Natural killer cell (primary cell): Measurements from ENCODE around the gene ZBTB42. TPM values are rescaled to one million over a fixed set of nuclear protein-coding genes. Genes with fewer than 3 reads are reported as not detected.

Source experiments
- ATAC-seq, 3 donors: fragments of 150-1000 bp in 2 of 3; fragments of 200-7000 bp in 1 of 3; cut with Tn5 transposase; 1 replicate in 1 of 3; 2 replicates in 2 of 3; pipeline ENCODE4 v1.10.0; 2021; ENCODE audit warnings: mild to moderate bottlenecking in 2 of 3, moderate library complexity in 2 of 3
- DNase-seq, 2 donors: peaks; one replicate each; pipeline versions ENCODE4 v3.0.0 to v3.0.0-alpha.2; 2013 to 2021; ENCODE audit warnings: mixed read lengths in 1 of 2
- H3K27ac ChIP-seq: one replicate; pipeline ENCODE4 v1.5.1; 2013; ENCODE audit warnings: mild to moderate bottlenecking, low read length
- H3K27me3 ChIP-seq: one replicate; pipeline ENCODE4 v1.6.1; 2013; ENCODE audit warnings: low read length; ENCODE audit not compliant: control insufficient read depth, insufficient read depth
- H3K36me3 ChIP-seq: one replicate; pipeline ENCODE4 v1.6.1; 2013; ENCODE audit warnings: low read length; ENCODE audit not compliant: control insufficient read depth, insufficient read depth
- H3K4me1 ChIP-seq: one replicate; pipeline ENCODE4 v1.6.1; 2013; ENCODE audit warnings: low read length; ENCODE audit not compliant: control insufficient read depth, insufficient read depth
- H3K4me3 ChIP-seq: one replicate; pipeline ENCODE4 v1.5.1; 2013; ENCODE audit warnings: low read length
- H3K9me3 ChIP-seq: one replicate; pipeline ENCODE4 v1.6.1; 2013; ENCODE audit warnings: low read length; ENCODE audit not compliant: control insufficient read depth, insufficient read depth
- H3K27ac Mint-ChIP-seq, 2 donors: one replicate each; pipeline ENCODE4 v1.8.0; 2022; ENCODE audit warnings: mild to moderate bottlenecking in 2 of 2, mixed read lengths in 2 of 2, moderate library complexity in 1 of 2
- H3K27me3 Mint-ChIP-seq, 2 donors: one replicate each; pipeline ENCODE4 v1.8.0; 2022; ENCODE audit warnings: low read depth in 2 of 2, mixed read lengths in 2 of 2
- H3K36me3 Mint-ChIP-seq: one replicate; pipeline ENCODE4 v1.8.0; 2022; ENCODE audit warnings: mixed read lengths
- H3K4me1 Mint-ChIP-seq, 2 donors: one replicate each; pipeline ENCODE4 v1.8.0; 2022; ENCODE audit warnings: mixed read lengths in 2 of 2
- H3K4me3 Mint-ChIP-seq: one replicate; pipeline ENCODE4 v1.8.0; 2022; ENCODE audit warnings: mild to moderate bottlenecking, moderate library complexity, mixed read lengths
- H3K9me3 Mint-ChIP-seq, 2 donors: one replicate each; pipeline ENCODE4 v1.8.0; 2022; ENCODE audit warnings: mixed read lengths in 2 of 2
- WGBS: methylation state at CpG from one replicate; pipeline ENCODE4 v1.1.7; 2013; ENCODE audit warnings: missing lambda C conversion rate; ENCODE audit not compliant: insufficient coverage; 5-methylcytosine and 5-hydroxymethylcytosine counted together
- intact Hi-C: fragments of 100-400 bp; cut with micrococcal nuclease; formaldehyde crosslinking; loops from one replicate; pipeline ENCODE4 v1.14.2; 2022
- total RNA-seq, 4 donors: library from RNA; stranded (reverse); fragments of 120-200 nt in 1 of 4; gene quantifications; one replicate each; pipeline versions ENCODE4 v1.2.3 to v1.2.4, GENCODE V29; 2013 to 2022
- TF ChIP-seq, protein P1 (sequence below): fragments of 200-600 bp; IDR thresholded peaks from one replicate; pipeline ENCODE4 v1.8.0; 2022; ENCODE audit warnings: antibody characterized with exemption

The ZBTB42 gene
- total RNA-seq, 3 donors from 2014 or later (not counting 1 experiment from before 2014, with no cell fraction given): 3.6 to 4.5 (median 3.7) TPM

DNA sequence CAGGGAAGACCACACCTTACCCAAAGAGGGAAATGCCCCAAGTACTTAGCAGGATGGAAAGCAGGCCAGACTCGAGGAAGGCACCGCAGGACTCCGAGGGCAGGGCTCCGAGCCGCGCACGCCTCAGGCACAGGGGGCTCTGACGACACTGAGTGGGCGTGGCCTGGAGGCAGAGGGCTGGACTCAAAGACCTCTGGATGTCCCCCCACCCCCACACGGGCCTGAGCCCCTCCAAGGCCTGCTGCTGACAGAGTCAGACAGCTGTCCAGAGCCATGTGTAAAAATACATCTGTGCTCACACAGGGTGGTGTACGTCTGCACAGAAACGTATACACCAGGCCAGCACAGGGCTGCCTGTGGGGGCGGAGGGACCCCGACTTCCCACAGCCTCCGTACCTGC, 6.8 kb upstream of the ZBTB42 start:
- 25% methylated on average over 15 of the region's 15 CpGs for WGBS
- peak in 1 of 2 donors; percentile 57 for DNase-seq
- Histone ChIP-seq H3K4me3 (peak overlapping the region; percentile 50), H3K27ac (no peak overlapping the region), H3K4me1 (peaks cover 45% of the 10 kb centered on the region), H3K36me3 (peaks cover 27% of the 10 kb centered on the region), H3K27me3 (no peaks in the 10 kb centered on the region), H3K9me3 (no peaks in the 10 kb centered on the region)
- TF ChIP-seq, protein P1, sequence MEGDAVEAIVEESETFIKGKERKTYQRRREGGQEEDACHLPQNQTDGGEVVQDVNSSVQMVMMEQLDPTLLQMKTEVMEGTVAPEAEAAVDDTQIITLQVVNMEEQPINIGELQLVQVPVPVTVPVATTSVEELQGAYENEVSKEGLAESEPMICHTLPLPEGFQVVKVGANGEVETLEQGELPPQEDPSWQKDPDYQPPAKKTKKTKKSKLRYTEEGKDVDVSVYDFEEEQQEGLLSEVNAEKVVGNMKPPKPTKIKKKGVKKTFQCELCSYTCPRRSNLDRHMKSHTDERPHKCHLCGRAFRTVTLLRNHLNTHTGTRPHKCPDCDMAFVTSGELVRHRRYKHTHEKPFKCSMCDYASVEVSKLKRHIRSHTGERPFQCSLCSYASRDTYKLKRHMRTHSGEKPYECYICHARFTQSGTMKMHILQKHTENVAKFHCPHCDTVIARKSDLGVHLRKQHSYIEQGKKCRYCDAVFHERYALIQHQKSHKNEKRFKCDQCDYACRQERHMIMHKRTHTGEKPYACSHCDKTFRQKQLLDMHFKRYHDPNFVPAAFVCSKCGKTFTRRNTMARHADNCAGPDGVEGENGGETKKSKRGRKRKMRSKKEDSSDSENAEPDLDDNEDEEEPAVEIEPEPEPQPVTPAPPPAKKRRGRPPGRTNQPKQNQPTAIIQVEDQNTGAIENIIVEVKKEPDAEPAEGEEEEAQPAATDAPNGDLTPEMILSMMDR: no peak
- no peaks in the 10 kb centered on the region for H3K36me3 Mint-ChIP-seq
- H3K4me3 Mint-ChIP-seq: peak overlapping the region; percentile 93
- ATAC-seq: no peak
- no peaks in the 10 kb centered on the region for H3K9me3 Mint-ChIP-seq
- intact Hi-C loops: loop anchor here (2.0 kb wide), 1 partner anchor 41 kb away; the partner anchor contains the start of gene SIVA1
- peak overlapping the region; percentile 83 to 85 for H3K27ac Mint-ChIP-seq
- H3K4me1 Mint-ChIP-seq: peaks cover 19 to 64% of the 10 kb centered on the region in 2 donors
- H3K27me3 Mint-ChIP-seq: no peaks in the 10 kb centered on the region

DNA sequence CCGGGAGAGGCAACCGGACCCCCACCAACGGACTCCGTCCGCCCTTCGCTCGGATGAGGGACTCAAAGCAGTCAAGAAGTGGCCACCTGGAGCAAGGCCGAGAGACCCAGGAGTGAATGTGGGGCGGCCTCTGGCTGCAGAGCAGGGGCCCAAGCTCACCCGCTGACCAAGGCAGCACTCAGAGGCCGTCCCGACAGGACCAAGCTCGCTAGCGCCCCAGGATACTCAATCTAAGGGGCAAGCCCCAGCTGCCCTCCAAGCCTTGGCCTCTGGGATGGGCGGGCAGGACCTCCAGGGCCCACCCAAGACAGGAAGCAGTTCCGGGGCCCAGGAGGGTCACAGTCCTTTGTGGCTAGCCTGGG, 6.3 kb upstream of the ZBTB42 start:
- H3K9me3 Mint-ChIP-seq: no peaks in the 10 kb centered on the region
- ATAC-seq (peak in 1 of 3 donors; percentile 1), DNase-seq (peak in 1 of 2 donors; percentile 18)
- peaks cover 46% of the 10 kb centered on the region for H3K4me1 ChIP-seq
- no peaks in the 10 kb centered on the region for H3K9me3 ChIP-seq
- no peaks in the 10 kb centered on the region for H3K36me3 Mint-ChIP-seq
- H3K36me3 ChIP-seq: peaks cover 24% of the 10 kb centered on the region
- peak overlapping the region; percentile 50 for H3K4me3 ChIP-seq
- peak overlapping the region; percentile 83 to 85 for H3K27ac Mint-ChIP-seq
- peak overlapping the region; percentile 60 for H3K27ac ChIP-seq
- intact Hi-C loops: loop anchor here (2.0 kb wide), 1 partner anchor 42 kb away; the partner anchor contains the start of gene SIVA1
- no peaks in the 10 kb centered on the region for H3K27me3 ChIP-seq
- TF ChIP-seq, protein P1: no peak
- H3K27me3 Mint-ChIP-seq: no peaks in the 10 kb centered on the region
- H3K4me1 Mint-ChIP-seq: peaks cover 19 to 64% of the 10 kb centered on the region in 2 donors
- peak overlapping the region; percentile 93 for H3K4me3 Mint-ChIP-seq
- WGBS: 11% methylated on average over 16 of the region's 16 CpGs

DNA sequence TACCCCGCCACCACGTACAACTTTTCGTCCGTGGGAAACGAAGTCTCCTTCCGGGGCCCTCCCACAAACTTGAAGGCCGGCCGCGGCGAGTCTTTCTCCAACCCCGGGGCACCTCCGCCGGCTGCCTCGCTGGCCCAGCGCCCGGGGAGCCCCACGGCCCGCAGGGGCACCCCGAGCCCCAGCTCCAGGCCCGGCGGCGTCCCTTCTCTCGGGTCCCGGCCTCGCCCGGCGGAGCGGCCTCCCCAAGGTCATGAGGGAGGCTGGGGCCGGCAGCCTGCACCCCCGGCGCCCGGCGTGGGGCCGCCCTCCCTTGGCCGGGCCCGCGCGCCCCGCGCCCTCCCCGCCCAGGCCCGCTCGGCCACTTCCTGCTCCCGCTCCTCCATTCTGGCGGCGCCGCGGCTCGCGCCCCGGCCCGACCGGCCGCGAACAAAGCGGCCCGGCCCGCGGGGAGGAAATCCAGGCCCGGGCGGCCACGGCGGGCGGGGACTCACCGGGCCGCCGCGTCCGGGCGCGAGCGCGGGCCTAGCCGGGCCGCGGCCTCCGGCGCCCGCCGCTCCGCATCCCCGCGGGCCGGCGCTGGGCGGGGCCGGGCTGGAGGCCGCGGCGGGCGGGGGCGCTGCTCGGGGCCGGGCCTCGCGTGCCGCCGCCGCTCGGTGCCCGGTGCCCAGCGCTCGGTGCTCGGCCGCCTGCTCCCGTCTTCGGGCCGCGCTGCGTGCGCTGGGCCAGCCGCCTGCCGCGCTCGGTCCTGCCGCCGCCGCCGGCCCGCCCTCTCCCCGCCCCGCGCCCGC, 5.7 kb upstream of the ZBTB42 start, which contains the start of gene AKT1:
Gene AKT1 (minus strand): TSS at position 756 of the 788 bp plus-strand sequence. CDS start 3,105 bp downstream, outside the sequence.
- no peaks in the 10 kb centered on the region for H3K36me3 Mint-ChIP-seq
- under 1% methylated on average over 123 of the region's 124 CpGs for WGBS
- H3K27ac ChIP-seq: peak within 1 kb of the TSS; percentile 60
- no peaks in the 10 kb centered on the region for H3K9me3 Mint-ChIP-seq
- no peaks in the 10 kb centered on the region for H3K9me3 ChIP-seq
- ATAC-seq: peak; percentile 57 to 75 (median 61)
- H3K27ac Mint-ChIP-seq: peak within 1 kb of the TSS; percentile 85
- DNase-seq: peak; percentile 53 to 54
- no peaks in the 10 kb centered on the region for H3K27me3 Mint-ChIP-seq
- intact Hi-C loops: loop anchor here (2.0 kb wide), 1 partner anchor 42 kb away; the partner anchor contains the start of gene SIVA1
- H3K4me3 ChIP-seq: peak within 1 kb of the TSS; percentile 50
- H3K36me3 ChIP-seq: peaks cover 21% of the 10 kb centered on the region
- H3K4me3 Mint-ChIP-seq: peak within 1 kb of the TSS; percentile 93
- TF ChIP-seq, protein P1: no peak
- H3K4me1 Mint-ChIP-seq: peaks cover 19 to 65% of the 10 kb centered on the region in 2 donors
- peaks cover 50% of the 10 kb centered on the region for H3K4me1 ChIP-seq
- H3K27me3 ChIP-seq: no peaks in the 10 kb centered on the region
